HG03457 (cell line): Measurements from ENCODE around the gene GRIK3.

ENCODE experiments used
- ATAC-seq: cut with Tn5 transposase; IDR thresholded peaks from one replicate; pipeline ENCODE4 v1.9.1; 2021; ENCODE audit warnings: moderate number of reproducible peaks; ENCODE audit not compliant: unreplicated experiment

GRIK3 gene

DNA sequence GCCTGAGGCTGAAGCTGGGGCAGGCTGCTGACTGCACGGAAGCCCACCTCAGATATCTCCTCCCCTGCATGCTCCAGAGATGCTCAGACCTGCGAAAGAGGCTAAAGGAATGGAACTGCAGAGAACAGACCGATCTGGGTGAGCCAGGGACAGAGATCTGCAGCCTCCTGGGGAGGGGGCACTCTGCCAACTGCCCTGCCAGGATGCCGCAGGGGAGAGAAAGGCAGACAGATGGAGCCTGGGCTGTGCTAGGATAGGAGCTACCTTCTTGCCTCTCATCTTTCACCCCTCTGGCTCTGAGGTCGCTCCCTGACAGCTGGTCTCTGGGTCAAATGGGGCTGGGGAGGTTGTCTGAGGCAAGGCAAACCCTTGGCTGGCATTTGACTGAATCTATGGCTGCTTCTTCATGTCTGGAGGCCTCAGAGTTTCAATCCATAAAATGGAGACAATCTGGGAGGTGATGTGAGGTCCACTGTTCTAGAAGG is 238.2 kb downstream of the GRIK3 start:
- no peak for ATAC-seq

DNA sequence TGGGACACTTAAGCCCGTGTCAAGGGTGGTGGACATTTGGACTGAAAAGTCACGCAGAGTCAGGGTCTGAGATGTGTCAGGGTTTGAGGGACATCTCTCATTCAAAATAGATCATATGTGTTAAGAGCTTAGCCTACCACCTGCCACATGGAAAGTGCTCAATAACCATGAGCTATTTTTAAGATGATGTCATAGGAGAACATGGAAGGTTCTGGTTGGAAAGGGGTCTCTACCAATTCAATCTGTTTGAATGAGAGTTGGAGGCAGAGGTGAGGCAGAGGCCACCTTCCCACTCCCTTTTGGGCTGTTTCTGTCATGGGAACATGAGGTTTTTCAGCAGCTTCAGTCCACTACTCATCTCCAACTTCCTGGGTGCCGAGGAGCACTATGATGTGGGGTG is 239.9 kb downstream of the GRIK3 start:
- ATAC-seq = no peak

DNA sequence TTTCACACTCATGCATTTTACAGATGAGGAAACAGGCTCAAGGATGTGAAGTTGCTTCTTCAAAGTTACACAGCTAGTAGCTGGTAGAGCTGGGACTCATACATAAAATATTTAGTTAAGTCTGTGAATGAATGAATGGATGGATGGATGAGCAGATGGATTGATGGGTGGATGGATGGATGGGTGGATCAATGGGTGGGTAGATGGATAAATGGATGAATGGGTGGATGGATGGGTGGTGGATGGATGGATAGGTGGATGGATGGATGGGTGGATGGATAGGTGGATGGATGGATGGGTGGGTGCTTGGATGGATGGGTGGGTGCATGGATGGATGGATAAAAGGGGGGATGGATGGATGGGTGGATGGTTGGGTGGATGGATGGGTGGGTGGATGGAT is 240.9 kb downstream of the GRIK3 start:
- no peak for ATAC-seq

DNA sequence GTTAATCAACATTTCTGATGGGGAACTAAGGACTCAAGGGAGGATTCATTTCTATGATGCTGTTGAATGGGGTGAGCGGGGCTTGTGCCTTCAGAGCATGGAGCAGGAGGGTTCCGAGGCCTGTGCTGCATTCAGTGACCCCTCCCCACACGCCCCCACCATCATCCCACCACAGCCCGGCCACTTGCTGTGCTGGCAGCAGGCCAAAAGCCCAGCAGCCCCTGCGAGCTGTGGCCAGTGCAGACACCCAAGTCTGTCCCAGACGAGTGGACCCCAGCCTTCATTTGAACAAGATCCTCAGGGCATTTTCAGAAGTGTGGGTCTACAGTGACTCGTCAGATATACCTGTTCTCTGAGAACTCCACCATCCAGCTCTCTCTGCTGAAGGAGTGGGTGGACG is 242.0 kb downstream of the GRIK3 start:
- no peak for ATAC-seq

DNA sequence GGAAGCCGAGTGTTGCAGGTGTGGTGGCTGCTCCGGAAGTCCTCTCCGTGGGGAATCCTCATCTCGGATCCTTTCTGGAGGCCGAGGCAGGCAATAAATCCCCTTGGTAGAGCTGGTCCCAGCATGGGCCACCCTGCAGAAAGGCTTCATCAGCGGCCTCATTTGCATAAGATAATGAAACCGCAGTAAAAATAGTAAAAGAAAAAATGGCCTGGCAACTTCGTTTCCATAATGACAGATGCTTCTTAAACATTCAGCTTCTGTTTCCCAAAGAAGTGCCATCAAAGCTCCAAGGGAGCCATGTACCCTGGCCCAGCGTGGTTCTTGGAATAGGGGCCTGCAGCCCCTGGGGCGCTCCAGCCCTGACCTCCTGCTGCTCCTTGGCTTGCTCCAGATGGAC is 244.1 kb downstream of the GRIK3 start:
- ATAC-seq = no peak

DNA sequence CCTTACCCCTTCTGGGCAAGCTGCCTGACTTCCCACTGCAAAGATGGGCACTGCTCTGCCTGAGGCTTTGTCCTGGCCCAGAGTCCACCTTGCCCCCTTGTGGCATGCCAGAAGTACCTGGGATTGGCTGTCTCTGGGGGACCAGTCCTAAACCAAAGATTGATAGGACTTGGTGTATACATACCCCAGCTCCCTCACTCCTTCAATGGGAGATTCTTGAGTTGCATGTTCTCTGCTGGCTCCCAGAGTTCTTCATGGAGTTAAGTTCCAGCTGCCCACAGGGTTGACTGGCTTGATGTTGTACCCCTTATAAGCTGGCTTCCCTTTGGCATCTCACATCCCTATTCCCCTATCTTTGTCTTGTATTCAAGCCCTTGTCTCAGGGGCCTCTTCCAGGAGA is 244.8 kb downstream of the GRIK3 start:
- ATAC-seq = no peak

DNA sequence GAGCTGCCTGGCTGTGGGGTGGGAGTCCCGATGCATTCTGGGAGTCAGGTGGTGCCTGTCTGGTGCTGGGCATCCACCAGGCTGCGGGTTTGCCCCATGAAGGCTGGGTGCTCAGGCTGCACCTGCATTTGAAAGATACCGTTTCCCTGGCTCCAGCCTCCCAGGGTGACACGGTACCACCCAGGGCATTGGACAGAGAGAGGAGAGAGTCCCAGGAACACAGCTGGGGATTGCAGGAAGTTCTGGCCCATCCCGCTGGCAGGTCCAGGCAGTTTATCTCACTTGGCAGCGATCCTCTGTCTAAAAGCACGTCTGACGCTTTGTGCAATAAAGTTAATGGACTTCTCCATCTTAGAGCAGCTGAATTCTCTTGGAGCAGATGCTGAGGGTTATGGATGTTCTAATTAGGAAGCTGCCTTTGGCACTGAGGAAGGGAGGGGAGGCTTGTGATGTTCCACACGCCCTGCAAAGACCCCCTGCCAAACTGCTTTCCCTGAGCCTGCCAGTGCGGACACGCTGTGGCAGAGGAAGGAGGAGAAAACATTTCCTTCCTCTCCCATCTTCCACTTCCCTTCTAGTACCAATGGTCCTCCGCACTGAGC is 246.9 kb downstream of the GRIK3 start:
- no peak for ATAC-seq

DNA sequence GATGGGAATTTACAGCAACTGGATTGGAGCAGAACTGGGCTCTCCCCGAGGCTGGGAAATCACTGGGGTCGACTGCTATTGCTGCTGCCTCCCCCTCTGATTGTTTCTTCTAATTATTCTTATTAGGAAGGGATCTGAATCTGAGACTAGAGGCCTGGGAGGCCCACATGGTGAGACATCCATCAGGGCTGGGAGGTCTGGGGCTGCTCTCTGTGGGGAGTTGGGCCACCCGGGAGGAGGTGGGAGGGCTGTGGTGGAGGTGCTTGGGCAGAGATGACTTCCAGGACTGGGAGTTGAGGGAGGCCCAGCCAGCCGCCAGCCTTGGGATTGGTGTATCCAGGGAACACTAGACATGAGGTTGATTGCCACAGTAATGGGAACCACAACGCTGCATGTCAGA is 247.9 kb downstream of the GRIK3 start:
- no peak for ATAC-seq

DNA sequence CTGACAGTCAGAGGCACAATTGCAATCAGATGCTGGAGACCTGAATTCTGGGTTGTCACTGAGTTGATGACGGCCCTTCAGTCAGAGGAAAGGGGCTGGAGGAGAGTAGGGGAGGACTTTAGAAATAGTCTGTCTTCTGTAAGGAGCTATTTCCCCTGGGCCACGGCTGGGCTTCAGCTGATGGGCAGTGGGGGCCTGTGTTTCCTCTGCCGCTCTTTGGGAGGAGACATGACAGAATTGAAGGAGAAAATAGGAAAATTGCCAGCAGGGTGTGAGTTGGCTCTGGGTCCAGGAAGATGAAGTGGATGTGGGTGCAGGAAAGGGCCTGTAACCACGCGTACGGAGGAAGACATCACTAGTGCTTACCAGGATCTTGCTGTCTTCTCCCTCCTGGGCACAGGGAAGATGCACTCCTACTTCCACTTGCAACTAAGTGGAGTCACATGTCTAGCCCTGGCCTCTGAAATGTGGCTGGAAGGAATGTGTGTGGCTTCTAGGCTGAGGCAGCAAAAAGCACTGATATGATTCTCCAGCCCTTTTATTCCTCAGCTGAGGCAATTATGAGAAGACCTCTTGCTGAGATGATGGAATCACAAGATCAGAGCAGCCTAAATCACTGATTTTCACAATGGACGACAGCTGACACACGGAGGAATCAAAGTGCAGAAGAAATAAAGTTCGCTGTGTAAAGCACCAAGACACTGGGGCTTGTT is 250.0 kb downstream of the GRIK3 start:
- no peak for ATAC-seq

DNA sequence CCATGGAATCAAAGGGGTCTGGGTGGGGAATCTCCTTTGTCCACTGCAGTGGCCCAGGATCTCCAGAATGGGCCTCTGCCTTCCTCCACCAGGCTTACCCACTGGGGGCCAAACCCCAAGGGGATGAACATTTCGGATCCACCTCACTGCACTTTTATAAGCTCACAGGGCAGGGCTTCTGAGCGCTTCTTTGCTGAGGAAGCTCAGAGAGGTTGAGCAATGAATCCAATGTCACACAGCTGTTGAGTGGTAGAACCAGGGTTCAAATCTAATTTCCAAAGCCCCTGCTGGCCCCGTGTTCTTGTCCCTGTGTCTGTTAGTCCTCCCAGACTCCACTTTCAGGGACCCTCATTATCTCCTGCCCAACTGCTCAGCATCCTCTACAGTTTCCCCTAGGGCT is 250.8 kb downstream of the GRIK3 start:
- no peak for ATAC-seq

DNA sequence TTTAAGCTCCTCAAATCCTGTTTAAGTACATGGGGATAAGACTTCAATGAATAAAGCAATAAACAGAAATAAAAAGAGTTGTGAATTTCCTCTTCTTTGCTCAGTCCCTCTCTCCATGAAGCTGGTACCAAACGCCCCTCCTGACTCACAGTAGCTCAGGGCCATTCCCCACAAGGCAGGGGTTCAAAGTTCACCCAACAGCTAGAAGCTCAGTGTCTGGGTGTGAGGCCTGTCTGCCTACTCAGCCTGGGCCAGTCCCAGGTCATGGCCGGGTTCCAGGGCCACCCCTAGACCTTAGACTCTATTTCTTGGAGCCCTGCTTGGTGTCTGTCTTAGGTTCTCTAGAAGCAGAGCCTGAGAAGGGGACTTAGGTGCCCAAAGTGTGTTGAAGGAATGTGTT is 251.5 kb downstream of the GRIK3 start:
- ATAC-seq = no peak

DNA sequence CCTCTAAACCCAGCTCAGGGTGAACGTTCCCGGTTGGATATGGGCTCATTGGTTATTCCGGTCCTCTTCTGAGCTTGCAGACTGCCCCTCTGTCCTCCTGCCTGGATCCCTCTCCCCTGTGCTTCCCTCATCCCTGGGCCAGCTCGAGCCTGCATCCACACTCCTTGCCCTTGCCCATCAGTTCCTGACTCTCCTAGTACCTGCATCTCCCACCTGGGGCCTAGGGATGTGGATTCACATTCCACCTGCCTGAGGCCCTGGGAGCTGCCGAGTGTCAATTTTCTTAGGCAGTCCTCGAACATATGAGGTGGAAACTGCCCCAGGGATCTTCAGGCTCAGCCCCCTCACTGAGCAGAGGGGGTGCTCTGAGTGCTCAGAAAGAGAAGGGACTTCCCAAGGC is 252.2 kb downstream of the GRIK3 start:
- ATAC-seq = no peak

DNA sequence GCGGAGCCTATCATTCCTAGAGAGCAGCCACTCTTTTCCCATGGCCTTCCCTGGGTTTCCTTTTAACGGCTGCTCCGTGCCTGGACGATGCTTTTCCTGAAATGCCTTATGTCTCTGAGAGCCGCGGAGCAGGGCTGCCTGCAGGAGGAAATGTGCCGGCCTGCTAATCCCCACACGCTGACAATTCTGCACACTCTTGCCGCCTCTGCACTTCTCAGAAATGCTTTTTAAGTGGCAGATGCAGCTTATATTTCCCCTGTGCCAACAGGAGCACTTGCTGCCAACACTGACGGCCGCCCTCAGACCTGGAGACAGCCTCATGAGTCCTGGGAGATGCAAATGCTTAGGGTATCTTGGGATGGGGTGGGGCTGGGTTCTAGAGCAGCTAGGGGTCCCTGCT is 253.2 kb downstream of the GRIK3 start:
- ATAC-seq = no peak

DNA sequence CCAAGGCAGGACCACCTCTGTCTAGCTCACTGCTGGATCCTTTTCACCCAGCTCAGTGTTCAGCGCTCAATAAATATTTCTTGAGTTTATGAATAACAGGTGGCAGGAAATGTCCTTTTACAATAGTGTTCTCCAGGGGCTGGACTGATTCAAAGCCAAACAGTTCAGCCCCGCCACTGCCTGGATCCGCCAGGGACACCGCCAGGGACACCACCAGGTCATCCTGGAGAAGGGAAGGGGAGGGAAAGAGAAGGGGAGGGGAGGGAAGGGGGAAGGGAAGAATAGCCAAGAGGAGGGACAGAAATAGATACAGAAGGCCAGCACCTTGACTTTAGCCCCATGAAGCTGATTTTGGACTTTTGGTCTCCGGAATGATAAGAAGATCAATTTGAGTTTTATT is 255.6 kb downstream of the GRIK3 start:
- no peak for ATAC-seq

DNA sequence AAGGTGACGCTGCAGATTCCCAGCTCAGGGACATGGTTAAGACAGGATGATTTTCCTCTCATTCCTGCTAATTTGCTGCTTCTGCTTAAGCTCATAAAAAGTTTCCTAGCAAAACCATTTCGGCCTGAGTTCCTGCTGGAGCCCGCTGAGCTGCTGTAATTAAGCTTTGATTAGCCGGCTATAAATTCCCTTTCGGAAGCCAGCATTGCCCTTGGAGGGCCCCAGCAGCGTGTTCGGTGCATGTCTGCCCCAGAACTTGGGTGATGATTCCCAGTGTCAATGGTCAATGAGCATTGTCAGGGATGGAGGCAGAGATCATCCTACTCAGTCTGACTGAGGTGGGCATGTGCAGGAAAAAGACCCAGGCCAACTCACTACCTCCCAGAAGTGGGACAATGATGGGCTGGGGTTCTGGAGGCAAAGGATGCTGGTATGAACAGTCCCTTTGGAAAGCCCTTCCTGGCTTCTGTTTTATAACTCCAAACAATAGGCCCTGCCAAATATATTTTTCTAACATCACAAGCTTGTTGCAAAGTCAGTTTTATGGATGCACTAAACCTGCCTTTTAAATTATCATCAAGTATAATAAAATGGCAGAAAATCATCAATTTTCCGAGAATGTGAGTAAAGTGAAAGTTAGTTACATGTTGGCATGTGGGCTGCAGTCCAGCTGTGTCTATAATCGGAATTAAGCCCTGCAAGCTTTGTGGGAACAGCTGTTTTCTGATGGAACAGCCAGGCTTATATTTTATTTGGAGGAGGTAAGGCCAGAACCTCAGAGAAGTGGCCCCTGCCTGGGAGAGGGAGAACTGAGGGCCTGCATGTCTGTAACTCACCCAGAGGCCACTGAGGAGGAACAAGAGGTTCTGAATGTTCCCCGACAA is 257.1 kb downstream of the GRIK3 start:
- no peak for ATAC-seq

DNA sequence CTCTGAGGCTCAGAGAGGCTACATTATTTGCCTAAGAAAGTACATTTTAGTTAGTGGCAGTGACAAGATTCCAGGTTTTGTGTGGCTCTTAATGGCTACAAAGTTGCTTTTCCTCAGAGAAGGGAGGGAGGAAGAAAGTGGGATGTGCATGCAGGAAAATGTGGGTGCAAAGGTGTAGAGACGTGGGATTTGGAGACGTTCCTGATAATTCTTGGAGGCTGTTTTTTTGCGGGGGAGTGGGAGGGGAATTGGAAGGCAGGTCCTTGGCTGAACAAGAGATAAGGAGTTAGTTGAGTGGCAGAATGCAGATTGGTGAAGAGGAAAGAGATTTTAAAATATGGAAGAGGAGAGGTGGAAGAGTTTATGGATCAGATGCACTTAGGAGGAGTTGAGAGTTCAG is 258.1 kb downstream of the GRIK3 start:
- no peak for ATAC-seq

DNA sequence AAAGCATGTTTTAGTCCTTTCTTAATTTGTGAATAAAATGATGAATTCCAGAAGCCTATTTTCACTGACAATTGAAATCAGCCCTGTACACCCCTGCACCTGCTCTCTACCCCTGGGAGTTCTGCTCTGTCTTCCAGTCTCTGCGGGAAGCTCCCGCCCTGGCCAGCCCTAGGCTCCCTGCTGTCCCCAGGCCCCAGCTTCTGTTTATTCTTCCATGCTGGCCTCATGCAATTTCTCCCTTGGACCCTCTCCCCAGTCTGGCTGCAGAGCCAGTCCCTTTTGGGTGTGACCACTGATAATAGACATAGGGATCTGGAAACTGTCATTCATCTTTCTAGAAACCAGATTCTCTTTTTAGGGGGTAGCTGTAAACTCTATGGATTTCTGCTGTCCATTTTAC is 258.6 kb downstream of the GRIK3 start:
- ATAC-seq = no peak

DNA sequence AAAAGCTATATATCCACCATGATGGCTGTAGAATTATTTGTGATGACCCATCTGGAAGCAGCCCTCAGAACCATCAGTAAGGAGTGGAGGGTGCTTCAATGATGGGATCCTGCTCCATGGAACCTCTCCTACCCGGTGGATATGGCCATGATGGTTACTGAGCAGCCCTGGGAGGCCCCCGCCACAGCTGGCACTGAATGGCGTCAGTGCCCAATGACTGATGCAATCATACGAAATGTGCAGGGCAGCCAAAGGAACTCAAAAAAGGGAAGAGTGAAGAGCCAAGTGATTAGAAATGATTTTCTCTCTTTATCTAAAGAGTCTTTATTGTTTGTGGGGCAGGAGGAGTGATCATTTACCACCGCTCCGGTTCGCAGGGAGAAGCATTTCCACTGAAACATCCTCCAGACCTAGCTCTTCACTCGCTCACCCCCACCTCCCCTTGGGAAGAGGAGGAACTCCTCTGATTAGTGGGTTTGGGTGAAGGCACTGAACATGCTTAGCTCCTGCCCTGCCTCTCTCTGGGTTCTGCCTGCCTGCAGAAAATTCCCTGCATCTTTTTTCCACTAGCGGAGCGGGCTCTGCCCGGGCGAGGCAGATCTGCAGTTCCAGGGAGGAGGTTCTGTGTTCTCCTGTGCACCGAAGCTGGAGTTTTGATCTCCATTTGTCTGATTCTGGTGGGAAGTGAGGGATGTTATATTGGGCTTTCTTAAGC is 260.3 kb downstream of the GRIK3 start:
- no peak for ATAC-seq

DNA sequence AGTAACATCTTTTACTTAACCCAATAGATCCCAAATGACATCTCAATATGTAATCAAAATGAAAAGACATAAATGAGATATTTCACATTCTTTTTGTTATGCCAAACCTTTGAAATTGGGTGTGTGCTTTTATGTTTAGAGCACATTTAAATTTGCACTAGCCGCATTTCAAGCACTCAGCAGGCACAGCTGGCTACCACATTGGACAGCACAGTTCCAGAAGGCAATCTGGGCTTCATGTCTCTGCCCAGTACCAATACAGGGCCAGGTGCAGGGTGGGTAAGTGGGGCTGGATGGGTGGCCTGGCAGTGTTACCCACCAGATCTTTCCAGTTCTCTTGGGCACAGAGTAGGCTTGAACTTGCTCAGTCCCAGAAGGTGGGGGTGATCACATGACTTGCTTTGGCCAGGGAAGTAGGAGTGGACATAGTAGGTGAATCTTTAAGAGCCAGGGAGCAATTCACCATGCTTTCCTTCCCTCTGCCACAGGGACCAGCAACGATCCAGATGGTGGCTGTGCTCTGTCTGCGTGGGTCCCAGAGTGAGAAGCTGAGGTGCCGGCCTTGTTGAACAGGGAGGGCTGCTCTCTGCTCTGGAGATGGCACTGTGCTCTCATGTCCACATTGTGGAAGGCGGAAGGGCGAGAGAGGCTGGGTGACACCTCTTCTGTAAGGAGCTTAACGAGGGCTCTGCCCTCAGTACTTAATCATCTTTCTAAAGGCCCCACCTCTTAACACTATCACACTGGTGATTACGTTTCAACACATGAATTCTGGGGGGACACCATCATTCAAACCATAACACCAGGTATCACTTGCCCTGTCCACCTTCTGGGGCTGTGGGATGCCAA is 261.4 kb downstream of the GRIK3 start:
- ATAC-seq = no peak

DNA sequence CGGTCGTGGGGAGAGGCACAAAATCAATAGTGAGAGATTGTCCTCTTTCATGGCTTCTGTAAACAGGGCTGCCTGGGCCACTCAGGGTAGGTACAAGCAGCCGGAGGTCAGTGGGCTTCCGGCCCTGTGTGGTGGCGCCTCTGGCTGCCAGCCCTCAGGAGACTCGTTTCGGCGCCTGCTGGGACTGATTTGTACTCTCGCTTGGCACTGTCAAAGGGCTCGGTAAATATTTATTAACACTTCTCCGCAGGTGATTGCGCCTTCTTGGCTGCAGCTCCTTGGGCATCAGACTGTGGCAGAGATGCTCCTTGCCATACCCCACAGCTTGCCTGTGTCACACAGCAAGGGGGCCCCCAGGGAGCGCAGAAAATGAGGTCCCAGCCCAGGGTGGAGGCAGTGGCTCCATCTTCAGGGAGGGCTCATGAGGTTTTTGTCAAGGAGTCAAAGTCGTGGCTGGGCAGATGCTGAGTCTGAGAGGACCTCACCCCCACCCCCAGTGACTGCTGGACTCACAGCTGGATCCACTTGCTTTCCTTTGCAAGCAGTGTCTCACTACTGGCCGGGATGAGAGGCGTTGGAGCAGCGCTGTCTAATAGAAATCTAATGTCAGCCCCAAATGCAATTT is 262.5 kb downstream of the GRIK3 start:
- ATAC-seq = no peak
